Measurements from ENCODE around the gene TENM4.

TENM4 gene

DNA sequence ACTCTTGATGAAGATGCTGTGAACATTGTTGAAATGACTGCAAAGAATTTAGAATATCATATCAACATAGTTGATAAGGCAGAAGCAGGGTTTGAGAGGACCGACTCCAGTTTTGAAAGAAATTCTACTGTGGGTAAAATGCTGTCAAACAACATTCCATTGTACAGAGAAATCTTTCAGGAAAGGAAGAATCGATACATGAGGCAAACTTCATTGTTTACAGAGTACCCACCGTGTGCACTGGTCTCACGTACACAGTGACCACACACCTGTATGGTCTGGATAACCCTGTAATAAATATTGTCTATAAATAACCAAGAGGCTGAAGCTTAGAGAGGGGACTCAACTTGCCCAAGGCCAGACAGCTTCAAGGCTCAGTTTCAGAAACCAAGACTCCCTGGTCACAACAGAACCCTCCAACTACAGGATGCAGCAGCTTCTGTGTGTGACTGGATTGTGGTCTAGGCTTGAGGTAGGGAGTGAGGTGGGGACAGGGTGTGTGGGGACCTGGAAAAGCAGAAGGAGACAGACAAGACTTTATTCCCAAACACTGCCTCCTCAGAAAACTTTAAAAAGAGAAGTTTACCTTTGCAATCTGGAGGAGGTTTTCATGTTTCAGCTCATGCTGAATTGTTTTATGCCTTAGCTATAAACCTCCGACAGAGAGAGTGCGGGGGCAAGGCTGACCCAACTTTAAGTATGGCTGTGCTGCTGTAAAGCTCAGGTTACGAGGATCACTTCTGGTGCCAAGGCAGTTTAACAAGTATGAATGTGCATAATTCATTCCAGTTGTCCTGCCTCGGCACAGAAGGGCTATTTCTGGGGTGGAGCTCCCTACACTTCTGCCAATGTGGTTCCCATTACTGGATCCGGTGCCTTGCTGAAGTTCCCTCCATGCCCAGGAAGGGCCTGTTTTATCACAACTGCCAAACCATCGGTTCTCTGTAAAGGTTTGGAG, 493.6 kb downstream of the TENM4 start:
- DNase-seq, result no peak

DNA sequence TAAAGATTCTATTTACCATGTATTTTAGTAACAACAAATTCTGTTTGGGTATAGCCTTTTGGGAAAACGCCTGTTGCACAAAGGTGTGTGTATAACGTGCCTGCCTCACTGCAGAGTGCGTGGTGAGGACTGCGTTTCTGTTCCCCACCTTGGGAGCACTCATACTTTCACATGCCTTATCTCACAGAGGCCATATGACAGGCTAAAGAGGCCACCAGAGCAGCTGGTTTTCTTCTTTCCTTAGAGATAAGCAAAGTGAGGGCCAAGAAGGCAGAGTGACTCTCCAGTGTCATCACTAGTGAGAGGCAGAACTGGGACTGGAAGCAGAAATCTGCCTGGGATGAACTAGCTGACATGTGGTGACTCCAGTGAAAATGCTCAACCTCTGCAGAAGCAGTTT, 497.0 kb downstream of the TENM4 start:
- DNase-seq, result no peak

DNA sequence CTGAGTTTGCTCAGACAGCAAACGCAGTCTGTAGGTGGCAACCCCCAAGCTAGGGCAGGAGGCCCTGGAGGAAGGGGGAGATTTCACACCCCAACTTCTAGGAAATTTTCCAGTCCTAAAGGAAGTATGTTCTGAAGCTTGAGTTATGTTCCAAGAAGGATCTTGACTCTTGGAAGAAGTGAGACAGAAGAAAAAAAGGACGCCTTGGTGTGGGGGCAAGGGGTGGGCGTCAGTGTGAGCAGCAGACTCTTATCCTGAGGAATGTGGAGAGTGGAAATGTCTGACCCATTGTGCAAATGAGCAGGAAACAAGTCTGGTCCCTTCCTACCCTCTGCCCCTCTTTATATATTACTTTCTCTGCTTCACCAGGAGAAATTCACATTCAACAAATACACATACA, 497.7 kb downstream of the TENM4 start:
- no peak for DNase-seq

DNA sequence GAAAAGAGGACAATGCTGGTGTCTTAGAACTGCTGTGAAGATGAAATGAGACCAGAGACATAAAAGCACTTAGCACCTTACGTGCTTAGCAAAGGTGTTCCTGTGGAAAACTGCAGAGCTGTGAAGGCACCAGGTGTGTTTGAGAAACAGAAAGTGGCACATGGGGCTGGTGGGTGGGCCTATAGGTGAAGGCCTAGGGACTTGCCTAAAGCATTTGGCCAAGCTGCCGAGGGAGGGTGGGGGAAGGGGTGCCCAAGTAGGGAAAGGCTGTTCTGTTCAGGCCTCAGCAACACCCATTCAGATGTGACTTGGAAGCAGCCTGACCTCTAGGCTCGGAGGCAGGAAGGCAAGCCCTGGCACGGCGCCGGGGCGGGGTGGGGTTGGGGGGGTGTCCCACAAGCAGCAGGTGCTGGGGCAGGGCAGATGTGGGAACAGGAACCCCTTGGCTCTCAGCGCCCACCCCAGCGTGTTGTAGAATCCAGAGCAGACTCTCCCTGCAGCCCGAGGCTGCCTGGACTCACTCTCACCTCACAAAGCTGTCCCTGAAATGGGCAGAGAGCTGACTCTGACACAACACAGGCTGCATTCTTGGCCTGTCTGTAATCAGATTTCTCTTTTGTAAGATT, 499.5 kb downstream of the TENM4 start:
- DNase-seq, result no peak

DNA sequence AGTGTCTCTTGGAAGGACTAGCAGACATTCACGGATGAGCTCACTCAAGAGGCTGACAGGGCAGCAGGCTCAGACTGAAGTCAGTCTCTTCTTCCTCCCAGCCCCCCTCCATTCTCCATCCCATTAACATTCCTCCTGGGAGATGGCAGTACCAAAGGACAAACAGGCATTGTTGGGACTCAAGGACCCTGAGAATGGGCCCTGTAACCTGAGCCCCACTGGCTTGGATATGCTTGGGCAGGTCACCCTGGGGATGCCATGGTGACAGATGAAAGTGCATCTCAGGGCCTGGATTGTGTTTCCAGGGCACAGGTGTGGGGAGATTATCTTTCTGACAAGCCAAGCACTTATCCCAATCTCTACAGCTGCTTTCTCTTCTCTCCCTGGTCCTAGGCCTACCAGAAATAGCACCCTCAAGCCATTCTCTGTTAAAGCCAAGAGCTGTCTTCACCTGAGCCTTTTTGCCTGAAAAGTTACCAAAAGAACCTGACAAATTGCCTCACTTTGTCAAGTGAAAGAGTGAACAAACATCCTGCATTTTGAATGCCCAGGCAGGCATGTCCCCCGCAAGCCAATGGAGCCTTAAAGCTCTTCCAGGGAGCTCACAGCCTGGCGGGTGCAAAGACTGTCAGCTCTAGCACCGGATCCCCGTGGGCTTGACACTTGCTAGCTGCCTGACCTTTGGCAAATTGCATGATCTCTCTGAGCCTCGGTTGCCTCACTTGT, 500.2 kb downstream of the TENM4 start:
- DNase-seq, result no peak

DNA sequence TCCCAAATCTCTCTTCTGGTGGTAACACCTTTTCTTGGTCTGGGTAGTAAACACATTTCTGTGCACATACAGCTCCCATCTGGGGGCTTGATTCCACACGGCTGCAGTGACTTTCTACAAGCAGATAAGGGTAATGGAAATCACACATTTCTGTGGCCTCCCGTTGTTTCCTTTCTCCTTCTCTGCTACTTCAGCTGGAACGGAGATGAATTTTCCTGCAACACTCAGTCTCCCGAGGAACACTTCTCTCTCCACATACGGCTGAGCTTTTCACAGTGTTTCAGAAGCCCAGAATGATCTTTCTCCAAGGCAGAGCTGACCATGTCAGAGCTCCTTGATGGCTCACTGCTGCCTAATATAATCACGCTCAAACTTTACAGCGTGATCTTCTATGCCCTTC, 501.9 kb downstream of the TENM4 start:
- no peak for DNase-seq

DNA sequence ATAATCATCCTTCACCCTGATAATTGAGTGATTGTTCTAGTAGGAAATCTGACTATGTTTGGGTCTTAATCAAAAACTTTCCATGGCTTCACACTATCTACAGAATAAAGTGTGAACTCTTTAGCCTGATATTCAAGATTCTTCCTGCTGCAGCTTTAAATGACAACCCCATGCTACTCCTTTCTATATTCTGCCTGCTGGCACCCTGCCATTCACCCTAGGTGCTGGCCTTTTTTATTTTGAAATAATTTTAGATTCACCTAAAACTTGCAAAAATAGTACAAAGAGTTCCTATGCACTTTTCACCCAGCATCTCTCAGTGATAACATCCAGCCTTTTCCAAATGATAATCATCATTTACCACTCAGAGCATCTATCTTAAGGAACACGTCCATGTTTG, 502.8 kb downstream of the TENM4 start:
- DNase-seq, result no peak

DNA sequence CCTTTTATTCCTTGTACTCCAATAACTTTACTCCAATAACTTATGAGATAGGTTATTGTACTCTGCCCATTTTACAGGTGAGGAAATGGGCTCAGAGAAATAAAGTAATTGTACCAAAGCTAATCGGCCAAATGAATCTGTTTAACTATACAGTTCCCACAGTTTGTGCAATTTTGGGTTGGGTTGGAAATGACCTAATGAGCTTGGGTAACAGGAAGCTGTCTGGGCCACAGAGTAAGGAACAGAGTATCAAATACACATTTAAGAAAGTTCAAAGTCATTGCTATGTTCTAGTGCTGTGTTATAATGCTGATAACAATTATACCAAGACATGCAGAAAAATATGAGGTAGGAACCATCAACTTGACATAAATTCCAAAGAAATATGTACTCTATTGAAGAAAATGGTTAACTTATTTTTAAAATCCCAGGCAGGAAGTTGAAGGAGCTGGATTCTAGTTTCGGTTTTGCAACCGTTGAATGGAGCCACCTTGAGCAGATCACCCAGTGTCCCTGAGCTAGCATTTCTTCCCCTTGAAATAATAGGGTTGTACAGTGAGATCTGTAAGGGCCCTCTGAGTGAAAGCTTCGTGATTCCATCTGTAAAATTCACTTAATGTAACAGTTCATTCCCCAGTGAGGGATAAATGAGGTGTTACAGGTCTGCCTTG, 505.3 kb downstream of the TENM4 start:
- no peak for DNase-seq

DNA sequence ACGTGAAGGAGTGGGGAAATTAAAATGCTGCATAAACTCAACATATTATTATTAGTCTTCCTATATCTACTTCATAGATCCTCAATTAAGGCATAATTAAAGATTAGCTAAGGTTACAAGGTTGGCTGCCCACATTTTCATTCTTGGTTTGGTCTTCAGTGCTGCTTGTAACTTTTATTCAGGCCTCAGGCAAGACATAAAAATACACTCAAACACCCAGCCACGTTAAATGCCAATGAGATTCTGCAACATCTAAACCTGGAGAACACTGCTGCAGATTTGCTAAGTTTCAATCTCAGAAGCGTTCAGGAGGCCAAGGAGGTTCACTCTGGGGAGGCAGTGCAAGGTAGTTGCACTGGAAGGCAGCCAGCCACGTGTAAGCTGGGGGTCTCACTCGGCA, 507.5 kb downstream of the TENM4 start:
- no peak for DNase-seq

DNA sequence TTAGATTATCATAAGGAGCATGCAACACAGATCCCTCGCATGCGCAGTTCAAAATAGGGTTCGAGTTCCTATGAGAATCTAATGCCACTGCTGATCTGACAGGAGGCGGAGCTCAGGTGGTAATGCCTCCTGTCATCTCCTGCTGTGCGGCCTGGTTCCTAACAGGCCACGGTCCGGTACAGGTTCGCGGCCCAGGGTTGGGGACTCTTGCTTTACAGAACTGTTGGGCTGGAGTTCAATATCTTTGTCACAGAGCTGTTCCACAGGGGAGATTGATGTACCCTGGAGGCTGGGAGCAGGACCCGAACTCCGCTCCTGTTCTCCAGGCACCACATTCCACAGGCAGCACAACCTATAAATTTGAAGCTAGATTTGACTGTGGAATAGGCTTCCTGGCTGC, 508.1 kb downstream of the TENM4 start:
- DNase-seq, result no peak

DNA sequence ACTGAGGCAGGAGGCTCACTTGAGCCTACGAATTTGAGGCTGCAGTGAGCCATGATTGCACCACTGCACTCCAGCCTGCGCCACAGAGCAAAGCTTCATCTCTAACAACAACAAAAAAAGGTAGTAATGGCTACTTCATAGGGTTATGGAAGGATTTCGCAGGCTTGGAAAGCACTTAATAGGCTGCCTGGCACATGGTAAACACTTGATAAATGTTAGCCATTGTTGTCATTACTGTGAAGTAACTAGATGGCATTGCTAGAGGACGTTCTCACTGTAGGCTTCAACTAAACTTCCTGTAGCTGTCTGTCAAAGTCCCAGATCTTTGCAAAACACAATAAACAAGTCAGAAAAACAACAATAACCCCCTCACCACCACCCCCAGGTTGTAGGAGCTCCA, 508.9 kb downstream of the TENM4 start:
- no peak for DNase-seq

DNA sequence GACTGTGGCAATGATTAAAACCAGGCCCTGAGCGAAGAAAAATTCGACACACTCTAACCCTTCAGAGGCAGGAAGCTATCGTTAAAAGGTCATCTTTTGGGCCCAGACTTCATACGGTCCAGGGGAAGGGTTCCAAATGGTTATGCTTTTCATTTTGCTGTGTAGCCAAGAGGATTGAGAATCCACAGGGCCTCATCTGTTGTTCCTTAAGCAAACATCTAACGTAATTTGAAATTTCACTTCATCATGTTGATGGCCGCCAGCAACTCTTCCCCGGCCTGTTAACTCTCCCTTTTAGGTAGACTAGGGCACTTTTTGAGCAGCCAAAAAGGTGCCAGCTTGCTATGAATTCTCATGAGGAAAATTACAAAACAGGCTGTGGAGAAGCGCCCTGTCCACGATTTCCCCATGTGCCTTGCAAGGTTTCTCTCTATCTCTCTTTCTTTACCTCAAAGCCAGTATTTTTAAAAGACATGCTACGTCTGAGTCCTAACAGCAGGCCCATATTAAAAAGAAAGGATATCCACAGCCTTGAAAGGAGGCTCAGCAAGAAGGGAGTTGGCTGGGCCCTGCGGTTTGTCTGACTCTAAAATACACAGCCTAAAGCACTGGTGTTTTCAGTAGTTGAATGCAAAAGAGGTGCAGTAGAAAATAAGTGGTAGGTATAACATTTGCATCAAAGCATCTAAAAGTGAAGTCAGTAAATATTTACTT, 509.9 kb downstream of the TENM4 start:
- DNase-seq, result no peak

DNA sequence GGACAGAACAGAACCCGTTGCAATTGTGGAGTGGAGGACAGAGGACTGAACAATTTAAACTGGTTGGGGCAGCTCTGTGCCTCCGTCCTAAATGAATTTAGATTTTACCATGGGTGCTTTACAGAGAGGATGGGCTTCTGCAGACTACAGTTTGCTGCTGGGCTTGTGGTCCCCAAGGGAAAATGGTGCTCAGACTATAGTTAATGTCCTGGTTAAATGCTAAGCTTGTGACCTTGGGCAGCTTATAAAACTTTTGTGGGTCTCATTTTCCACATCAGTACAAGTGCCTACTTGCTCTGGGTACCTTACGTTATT, 511.0 kb downstream of the TENM4 start:
- no peak for DNase-seq

DNA sequence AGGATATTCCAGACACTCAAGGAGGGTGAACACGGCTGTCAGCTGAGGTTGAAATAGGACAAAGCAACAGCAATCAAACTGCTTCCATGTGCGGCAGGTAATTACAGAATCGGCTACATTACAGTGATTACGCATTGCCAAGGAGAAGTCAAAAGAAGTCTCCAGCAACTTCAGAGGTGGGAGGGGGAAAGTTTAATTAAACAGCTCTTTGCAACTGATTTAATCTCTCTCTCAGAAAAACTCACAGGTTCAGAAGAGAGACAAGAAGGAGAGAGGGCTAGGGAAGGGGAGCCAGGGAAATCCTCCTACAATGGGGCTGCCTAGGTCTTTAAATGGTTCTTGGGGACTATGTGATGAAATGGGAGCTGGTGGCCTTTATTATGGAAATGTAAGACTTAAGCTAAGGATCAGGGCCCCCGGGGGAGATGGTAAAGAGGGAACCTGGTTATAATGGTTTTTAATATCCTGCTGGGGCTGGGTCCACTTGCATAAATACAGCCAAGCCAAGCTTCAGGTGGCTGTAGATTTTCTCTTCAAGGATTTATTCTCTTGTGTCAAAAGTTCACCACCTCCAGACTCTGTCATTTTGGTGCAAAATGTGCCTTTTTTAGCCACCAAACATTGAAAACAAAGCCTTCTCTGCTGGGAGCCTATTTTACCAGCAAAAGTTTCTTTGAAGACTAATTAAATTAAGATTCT, 511.5 kb downstream of the TENM4 start:
- no peak for DNase-seq

DNA sequence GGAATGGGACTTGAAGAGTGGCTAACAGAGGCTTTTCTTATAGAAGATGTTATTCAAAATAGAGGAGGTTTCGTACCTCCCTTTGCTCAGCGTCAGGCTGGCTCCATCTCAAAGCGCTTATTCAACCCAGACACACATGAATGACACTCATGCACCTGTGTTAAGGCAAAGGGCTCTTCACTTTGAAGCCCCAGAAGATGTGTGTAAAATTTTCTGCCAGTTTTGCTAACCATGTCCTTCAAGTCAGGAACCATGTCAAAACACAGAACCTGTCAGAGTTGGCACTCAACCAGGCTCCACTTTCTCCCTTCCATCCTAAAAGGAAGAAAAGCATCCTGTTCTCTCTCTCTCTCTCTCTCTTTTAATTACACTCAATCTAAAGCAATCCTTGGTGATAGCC, 513.3 kb downstream of the TENM4 start:
- DNase-seq, result no peak

DNA sequence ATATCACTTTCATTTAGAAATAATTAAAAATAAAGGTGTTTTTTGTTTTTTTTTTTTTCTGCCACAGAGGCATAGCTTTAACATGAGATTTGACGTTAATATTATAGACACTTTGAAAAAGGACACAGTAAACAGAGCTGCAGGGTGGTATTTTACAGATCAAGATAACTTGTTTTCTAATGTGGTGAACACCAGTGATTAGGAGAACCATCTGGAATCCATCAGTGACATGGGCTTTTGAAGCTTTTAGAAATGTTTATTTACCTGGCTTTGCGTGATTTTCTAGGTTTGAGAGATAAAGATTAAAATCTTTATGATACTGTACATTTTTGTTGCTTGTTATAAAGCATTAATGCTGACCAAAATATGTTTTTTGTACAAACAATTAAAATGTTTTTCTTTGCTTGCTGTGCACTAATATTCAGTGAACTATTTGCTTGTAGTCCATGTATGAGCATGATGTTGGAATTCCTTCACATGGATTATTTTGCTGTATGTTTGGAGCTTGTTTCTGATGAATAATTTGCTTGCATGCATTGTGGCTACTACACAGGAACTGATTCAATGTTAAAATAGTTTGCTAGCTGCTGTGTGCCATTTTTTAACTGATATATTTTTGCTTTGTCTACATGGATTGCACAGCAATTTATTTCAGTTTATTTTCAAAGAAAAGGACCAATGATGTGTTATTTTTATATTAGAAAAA, 514.0 kb downstream of the TENM4 start:
- DNase-seq, result no peak

DNA sequence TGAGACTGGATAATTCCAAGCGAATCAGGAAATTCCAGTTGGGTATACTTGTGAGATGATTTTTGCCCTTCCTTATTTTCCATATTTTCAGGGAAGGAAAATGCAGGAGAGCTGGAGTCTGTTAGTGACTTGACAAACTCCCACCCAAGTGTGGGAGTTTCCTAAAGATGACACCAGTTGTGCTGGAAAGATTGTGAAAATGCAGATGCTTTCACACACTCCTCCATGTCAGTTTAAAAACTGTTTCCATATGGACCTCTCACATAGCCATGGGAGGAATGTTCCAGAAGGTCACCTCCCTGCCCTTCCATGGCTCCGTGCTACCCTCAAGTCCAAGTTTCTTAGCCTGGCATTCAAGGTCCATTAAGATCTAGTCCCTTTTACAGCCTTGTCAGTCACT, 515.4 kb downstream of the TENM4 start:
- DNase-seq, result no peak

DNA sequence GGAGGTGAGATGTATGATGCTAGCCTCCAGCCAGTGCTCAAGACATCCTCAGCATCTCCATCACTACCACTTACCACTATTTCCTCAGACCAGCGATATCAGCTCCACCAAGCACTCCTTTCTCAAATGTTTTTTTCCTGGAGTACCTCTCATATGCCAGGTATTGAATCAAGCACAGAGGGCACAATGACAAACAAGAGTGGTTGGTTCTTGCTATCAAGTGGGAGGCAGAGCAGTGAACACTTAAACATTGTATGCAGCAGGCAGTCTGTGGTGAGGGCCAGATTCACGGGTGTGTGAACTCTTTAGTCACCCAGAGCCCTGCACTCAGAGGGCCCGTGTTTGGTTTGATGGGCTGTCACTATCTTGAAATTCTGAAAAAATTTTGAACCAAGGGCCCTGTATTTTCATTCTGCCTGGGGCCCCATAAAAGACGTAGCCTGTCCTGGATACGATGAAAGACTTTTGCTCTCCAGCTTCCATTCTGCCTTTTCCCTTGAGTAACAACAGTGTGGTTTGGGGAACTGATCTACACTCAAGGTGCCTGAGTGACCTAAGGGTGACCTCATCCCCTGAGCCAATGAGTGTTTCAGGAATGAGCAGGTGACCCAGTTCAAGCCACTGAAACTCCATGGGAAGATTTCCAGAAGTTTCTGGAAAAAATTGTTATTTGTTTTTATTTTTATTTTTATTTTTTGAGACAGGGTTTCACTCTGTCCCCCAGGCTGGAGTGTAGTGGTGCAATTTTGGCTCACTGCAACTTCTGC, 517.8 kb downstream of the TENM4 start:
- DNase-seq, result no peak

DNA sequence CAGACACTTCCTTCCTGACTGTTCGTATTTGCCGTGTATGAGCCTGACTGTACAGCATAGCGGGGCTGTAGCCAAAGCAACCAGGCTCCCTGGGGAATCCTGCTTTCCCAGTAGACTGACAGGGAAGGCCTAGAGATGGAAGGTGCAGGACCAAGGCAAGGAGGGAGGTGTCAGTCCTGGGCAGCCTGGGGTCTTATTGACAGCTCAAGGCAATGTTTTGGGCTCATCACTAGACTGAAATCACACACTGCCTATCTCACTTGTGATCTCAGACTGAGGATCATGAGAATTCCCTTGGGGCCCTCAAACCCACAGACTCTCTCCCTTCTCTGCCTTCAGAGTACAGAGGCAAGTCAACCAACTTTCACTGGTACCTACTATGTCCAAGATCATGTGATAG, 519.3 kb downstream of the TENM4 start:
- DNase-seq, result no peak

DNA sequence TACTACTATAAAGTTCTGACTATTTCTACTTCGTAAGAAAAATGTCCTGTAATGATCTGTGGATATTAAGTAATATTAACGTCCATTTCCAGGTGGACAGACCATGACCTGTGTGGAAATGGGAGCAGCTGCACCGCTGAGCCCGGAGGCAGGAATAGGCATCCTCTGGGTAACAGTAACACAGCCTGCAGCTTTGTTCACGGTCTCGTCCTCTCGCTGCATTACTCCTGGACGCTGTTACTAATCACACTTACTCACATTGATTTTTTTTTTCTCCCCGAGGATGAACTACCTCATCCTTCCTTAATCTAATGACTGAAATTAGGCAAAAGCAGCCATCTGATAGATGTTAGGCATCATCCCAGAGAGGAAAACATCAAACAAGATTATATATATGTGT, 520.5 kb downstream of the TENM4 start:
- DNase-seq, result no peak

DNA sequence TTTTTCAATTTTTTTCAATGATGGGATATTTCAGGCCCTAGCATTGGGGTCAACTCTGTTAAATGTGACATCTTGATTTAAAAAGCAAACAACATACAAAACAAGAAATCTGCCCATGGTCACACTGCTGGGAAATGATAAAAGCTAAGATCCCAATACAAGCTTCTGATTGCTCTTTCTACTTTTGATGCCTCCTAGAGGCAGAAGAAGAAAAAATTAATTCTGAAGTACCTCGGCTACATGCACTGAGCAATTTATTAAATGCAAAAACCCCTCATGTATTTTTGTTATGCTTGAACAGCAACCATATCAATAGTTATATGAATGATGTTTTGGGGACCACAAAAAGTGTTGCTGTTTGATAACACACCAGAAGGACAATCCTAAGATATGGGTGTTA, 524.1 kb downstream of the TENM4 start:
- no peak for DNase-seq
